GM12878 (cell line): ENCODE measurements around the gene HDGF. TPM values are rescaled to one million over a fixed set of nuclear protein-coding genes. Genes with fewer than 3 reads are reported as not detected.
A peak's percentile ranks its signal among the peaks of the same experiment; 100 is the strongest.

Experiments used
- BRCA1 ChIP-seq: IDR thresholded peaks from 2 replicates; pipeline ENCODE4 v1.6.1; 2011; ENCODE audit warnings: low read depth, low read length, improper control_type of control experiment
- CTCF ChIP-seq, 3 experiments: IDR thresholded peaks in 2 of 3; conservative IDR thresholded peaks in 1 of 3; 2 replicates each; pipeline ENCODE4 v1.5.1; 2011; ENCODE audit warnings: low read depth in 3 of 3, low read length in 3 of 3, mild to moderate bottlenecking in 3 of 3, control low read depth in 2 of 3, moderate library complexity in 2 of 3, inconsistent platforms in 1 of 3, mixed read lengths in 1 of 3; ENCODE audit not compliant: control insufficient read depth in 2 of 3, insufficient read depth in 1 of 3; ENCODE audit errors: extremely low read depth in 1 of 3
- CUX1 ChIP-seq: IDR thresholded peaks from 2 replicates; pipeline ENCODE4 v1.6.1; 2012; ENCODE audit warnings: improper control_type of control experiment, low read depth, low read length; ENCODE audit not compliant: insufficient replicate concordance
- ESRRA ChIP-seq: IDR thresholded peaks from 2 replicates; pipeline ENCODE4 v1.6.1; 2012; ENCODE audit warnings: mild to moderate bottlenecking, low read length, improper control_type of control experiment
- ETV6 ChIP-seq, 2 experiments: fragments of 450-650 bp in 1 of 2; IDR thresholded peaks in 1 of 2; conservative IDR thresholded peaks in 1 of 2; 2 replicates each; pipeline ENCODE4 v1.6.1; 2014; ENCODE audit warnings: antibody characterized with exemption in 1 of 2, borderline replicate concordance in 1 of 2, low read depth in 1 of 2, mild to moderate bottlenecking in 1 of 2, moderate library complexity in 1 of 2
- KAT2A ChIP-seq: conservative IDR thresholded peaks from 2 replicates; pipeline ENCODE4 v1.6.1; 2011; ENCODE audit warnings: low read depth, low read length; ENCODE audit not compliant: control insufficient read depth
- MTA3 ChIP-seq: IDR thresholded peaks from 2 replicates; pipeline ENCODE4 v1.6.1; 2012; ENCODE audit warnings: low read length, inconsistent platforms, borderline replicate concordance
- NFYB ChIP-seq: IDR thresholded peaks from 2 replicates; pipeline ENCODE4 v1.6.1; 2011; ENCODE audit warnings: low read depth, mild to moderate bottlenecking, low read length, improper control_type of control experiment, moderate library complexity; ENCODE audit not compliant: insufficient read depth
- PBX3 ChIP-seq: IDR thresholded peaks from 2 replicates; pipeline ENCODE4 v1.6.1; 2011; ENCODE audit warnings: mild to moderate bottlenecking, low read depth, low read length, moderate library complexity; ENCODE audit not compliant: insufficient replicate concordance
- RFX5 ChIP-seq: IDR thresholded peaks from 2 replicates; pipeline ENCODE4 v1.6.1; 2011; ENCODE audit warnings: low read depth, low read length, improper control_type of control experiment
- SIN3A ChIP-seq: IDR thresholded peaks from 2 replicates; pipeline ENCODE4 v1.6.1; 2012; ENCODE audit warnings: low read depth, low read length, improper control_type of control experiment
- SKIL ChIP-seq: fragments of 450-650 bp; IDR thresholded peaks from 2 replicates; pipeline ENCODE4 v1.6.1; 2017; ENCODE audit warnings: mild to moderate bottlenecking, low read depth, inconsistent platforms; ENCODE audit not compliant: poor library complexity, severe bottlenecking
- USF1 ChIP-seq: IDR thresholded peaks from 2 replicates; pipeline ENCODE4 v1.6.1; 2011; ENCODE audit warnings: borderline replicate concordance, low read depth, mild to moderate bottlenecking, moderate library complexity, mixed read lengths, low read length; ENCODE audit not compliant: insufficient read depth; ENCODE audit errors: extremely low read length
- WRNIP1 ChIP-seq: IDR thresholded peaks from 2 replicates; pipeline ENCODE4 v1.6.1; 2011; ENCODE audit warnings: low read depth, low read length, improper control_type of control experiment, borderline replicate concordance
- YBX1 ChIP-seq: fragments of 450-650 bp; IDR thresholded peaks from 2 replicates; pipeline ENCODE4 v1.6.1; 2016; ENCODE audit warnings: antibody characterized with exemption
- ZNF274 ChIP-seq: IDR thresholded peaks from one replicate; pipeline ENCODE4 v1.8.0; 2011; ENCODE audit not compliant: insufficient read length, insufficient read depth
- polyA plus RNA-seq, 11 experiments: library from polyadenylated mRNA; depleted of rRNA in 4 of 11; unstranded in 6 of 11; stranded (reverse) in 5 of 11; fragments of >200 nt; fragmentation: Nextera tagmentation in 4 of 11; fragmentation: Illumina TruSeq in 1 of 11; extraction: Ambion mirVana in 4 of 11; extraction: Trizol in 1 of 11; gene quantifications; 1 replicate in 1 of 11; 2 replicates in 10 of 11; pipeline versions ENCODE4 v1.2.1 to v1.2.3, GENCODE V29; 2011 to 2016; ENCODE audit warnings: inconsistent platforms in 2 of 11, missing spikeins in 2 of 11, low read depth in 1 of 11
- total RNA-seq, 4 experiments: library from RNA; depleted of rRNA in 3 of 4; stranded (reverse); fragments of >200 nt in 3 of 4; fragmentation: Illumina TruSeq in 1 of 4; extraction: Trizol in 1 of 4; gene quantifications; 2 replicates each; pipeline versions ENCODE4 v1.2.1 to v1.2.3, GENCODE V29; 2013 to 2021

Gene HDGF
- total and polyA plus RNA-seq, 10 of the 15 experiments (the other 5 are each of a cell fraction or from before 2014, with no cell fraction given) = 28.3 to 372 (median 209) TPM

- peak; percentile 52 for TF ChIP-seq SKIL
- no peak for TF ChIP-seq PBX3
- no peak for TF ChIP-seq ZNF274
- TF ChIP-seq NFYB = no peak
- TF ChIP-seq RFX5 = no peak
- TF ChIP-seq YBX1 = no peak
- no peak for TF ChIP-seq BRCA1
- no peak for TF ChIP-seq USF1
- no peak for TF ChIP-seq WRNIP1
- TF ChIP-seq KAT2A = no peak
- no peak for TF ChIP-seq ESRRA
- TF ChIP-seq CTCF (IDR thresholded peaks at IDR 0.05 in 2 of 3, conservative IDR thresholded peaks at IDR 0.05 in 1 of 3; ENCODE audit: control insufficient read depth in 2 of 3, extremely low read depth in 1 of 3, insufficient read depth in 1 of 3, low read depth in 3 of 3, low read length in 3 of 3) = peak in 2 of 3 experiments; percentile 7 to 18; a peak in 2 of 6 replicates
- TF ChIP-seq MTA3 = no peak
- TF ChIP-seq SIN3A = no peak; the same call in 1 of the 2 replicates
- no peak for TF ChIP-seq ETV6 (conservative IDR thresholded peaks at IDR 0.05 in 1 of 2, IDR thresholded peaks at IDR 0.05 in 1 of 2; ENCODE audit: borderline replicate concordance in 1 of 2, low read depth in 1 of 2)
- TF ChIP-seq CUX1 = no peak
Observed at GRCh38 chr1:156746728-156747631, 4.5 kb downstream of the HDGF start (continued).
